ENCODE data around the gene KMT2C. TPM values are rescaled to one million over a fixed set of nuclear protein-coding genes. Genes with fewer than 3 reads are reported as not detected.
"Not testable (repeated sequence)": the region's sequence is repeated elsewhere in the genome, so short reads cannot be mapped to it uniquely, and the experiment has no call there.

Gene KMT2C
- total RNA-seq, 1 donor from 2014 or later: 139 TPM

DNA sequence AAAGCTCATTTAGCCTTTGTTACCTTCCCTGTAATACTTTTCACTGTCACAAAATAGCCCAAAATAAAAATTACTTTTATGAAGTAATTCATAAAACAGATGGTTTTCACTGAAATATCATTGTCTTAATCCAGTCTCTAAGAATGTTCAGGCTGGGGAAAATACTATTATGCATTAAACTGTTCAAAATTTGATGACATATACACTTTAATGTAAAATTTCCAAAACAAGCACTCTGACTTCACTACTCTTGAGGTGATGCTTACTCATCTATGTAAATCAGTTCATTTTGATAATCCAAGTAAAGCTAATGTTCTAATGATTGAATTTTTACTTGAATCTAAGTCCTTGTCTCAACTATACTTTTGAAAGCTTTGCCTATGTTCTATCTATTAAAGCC, 127.9 kb downstream of the KMT2C start:
- DNase-seq (ENCODE audit: low spot score): no peak

GRCh38 chr7:152299542-152300143, 136.2 kb downstream of the KMT2C start:
- DNase-seq (ENCODE audit: low spot score): not testable (repeated sequence)

DNA sequence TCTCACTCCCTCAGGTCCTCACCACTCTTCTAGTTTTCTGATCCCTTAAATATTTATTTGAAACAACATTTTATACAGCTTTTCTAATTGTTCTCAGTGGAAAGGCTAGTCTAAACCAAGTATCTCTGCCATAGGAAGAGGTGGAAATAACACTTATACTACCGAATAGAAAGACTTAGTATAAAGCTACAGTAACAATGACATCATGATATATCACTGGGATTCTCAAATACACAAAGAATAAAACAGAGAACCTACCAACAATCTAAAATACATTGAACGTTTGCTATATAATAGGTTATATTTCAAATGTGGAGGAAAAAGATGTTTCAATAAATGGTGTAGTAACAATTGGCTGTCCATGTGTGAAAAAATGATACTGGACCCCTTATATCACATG, 142.9 kb downstream of the KMT2C start:
- no peak for DNase-seq (ENCODE audit: low spot score)

GRCh38 chr7:152286972-152287371, 148.8 kb downstream of the KMT2C start:
- not testable (repeated sequence) for DNase-seq (ENCODE audit: low spot score)

GRCh38 chr7:152286219-152286618, 149.6 kb downstream of the KMT2C start:
- not testable (repeated sequence) for DNase-seq (ENCODE audit: low spot score)

DNA sequence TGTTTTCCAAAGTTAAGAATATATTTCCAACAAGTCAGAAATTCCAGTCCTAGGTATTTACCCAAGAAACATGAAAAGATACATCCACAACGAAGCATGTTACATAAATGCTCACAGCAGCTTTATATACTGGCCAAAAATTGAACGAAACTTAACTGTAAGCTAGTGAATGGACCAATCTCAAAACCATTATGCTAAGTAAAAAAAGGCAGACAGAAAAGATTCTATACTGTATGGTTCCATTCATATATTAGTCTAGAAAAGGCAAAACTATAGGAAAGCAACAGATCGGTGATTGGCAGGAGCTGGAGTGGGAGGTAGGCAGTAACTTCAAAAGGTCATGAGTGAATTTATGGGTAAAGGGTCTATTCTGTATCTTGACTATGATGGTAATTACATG, 150.8 kb downstream of the KMT2C start:
- DNase-seq (ENCODE audit: low spot score): not testable (repeated sequence)

- not testable (repeated sequence) for DNase-seq (ENCODE audit: low spot score)
Observed at GRCh38 chr7:152277687-152278086, 158.1 kb downstream of the KMT2C start.

DNA sequence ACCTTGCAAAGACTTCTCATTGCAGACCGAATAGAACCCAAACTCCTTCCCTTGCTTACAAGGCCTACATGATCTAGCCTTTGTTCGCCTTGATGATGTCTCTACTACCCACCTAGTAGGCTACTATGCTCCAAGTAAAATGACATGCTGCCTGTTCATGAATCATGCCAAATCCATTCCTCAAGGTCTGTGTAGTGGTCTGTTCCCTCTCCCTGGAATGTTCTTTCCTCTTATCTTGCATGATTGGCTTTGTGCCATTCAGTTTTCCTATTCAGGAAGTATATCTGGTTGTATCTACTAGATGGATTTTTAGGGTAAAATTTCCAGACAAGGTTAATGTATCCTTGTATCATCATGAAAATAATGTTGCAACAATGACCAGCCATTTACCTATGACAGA, 165.4 kb downstream of the KMT2C start:
- DNase-seq (ENCODE audit: low spot score): not testable (repeated sequence)

DNA sequence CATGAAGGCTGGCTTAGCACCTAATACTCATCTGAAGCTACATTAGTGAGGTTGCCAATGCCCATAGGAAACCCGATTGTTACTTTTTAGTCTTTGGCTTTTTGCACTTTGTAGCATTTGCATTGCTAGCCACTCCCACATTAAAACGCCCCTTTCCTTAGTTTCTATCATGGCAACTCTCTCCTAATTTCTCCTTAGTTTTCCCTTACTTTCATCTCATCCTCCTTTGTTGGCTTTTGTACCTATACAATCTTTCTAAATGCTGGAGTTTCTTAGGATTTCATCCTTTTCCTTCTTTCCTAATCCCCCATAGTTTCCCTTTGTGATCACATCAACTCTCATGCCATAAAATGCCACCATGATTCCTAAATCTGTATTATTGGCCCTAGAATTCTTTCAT, 168.9 kb downstream of the KMT2C start:
- DNase-seq (ENCODE audit: low spot score): not testable (repeated sequence)

DNA sequence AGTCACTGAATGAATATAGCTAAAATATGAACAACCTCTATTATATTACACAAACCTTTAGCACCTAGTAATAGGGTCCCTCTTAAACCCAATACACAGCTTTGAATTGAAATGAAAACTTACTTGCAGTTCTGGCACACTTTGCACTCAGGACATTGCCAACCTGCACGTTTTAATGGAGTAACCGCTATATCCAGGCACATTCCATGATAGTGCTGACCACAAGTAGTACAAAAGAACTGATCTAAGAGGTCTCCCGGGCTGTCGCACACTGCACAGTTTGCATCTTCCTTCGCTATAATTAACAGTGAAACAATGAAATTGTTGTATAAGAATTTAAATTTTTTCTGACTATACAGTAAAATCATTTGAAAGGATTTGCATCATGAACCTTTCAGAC, 170.9 kb downstream of the KMT2C start:
- DNase-seq (ENCODE audit: low spot score): not testable (repeated sequence)

- not testable (repeated sequence) for DNase-seq (ENCODE audit: low spot score)
Observed at GRCh38 chr7:152262146-152262545, 173.7 kb downstream of the KMT2C start.

DNA sequence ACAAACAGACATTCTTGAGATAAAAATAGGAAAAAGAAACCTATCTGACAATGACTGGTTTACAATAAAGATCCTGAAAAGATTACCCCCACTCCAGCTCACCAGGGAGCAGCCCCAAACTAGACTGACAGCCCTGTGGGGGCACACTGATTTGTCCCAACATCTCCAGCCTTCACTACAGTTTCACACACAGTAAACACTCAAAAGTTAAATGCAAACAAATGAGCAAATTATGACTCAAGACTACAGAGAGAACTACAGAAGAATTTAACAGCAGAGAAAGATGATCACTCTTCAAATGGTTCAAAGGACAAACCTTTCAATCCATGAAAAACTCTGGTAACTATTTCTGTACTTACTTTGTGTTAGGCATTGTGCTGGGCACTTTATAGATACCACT, 176.2 kb downstream of the KMT2C start:
- DNase-seq (ENCODE audit: low spot score): not testable (repeated sequence)

DNA sequence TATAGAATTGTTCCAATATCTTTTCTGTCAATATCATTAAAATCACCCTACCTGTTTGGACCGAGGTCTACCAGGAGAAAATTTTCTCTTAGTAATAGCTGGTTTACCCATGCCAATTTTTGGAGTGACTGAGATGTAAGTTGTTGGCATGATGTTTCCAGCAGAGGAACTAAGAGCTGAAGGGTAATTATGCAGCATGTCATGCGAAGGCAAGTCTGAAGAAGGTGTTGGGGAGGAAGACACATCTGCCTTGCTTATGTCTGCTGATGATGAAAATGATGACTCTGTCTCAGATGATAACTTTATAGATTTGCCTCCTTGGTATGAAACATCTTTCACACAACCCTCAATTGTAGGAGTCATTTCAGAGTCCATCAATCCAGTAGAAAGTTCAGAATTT, 188.0 kb downstream of the KMT2C start:
- not testable (repeated sequence) for DNase-seq (ENCODE audit: low spot score)

DNA sequence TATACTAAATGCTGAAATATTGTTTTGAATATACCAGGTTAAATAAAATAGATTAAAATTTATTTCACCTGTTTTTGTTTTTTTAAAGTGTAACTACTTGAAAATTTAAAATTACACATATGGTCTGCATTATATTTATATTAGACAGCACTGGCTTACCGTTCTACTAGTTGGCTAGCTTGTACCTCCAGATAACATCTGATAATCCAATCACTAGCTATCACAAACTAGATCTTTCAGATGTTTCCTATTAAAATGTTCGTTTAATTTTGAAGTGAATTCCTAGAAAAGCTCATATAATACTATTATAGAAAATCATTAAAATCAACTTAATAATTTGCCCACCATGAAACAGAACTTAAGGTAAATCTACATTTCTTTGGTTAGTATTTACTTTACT, 190.4 kb downstream of the KMT2C start:
- not testable (repeated sequence) for DNase-seq (ENCODE audit: low spot score)

DNA sequence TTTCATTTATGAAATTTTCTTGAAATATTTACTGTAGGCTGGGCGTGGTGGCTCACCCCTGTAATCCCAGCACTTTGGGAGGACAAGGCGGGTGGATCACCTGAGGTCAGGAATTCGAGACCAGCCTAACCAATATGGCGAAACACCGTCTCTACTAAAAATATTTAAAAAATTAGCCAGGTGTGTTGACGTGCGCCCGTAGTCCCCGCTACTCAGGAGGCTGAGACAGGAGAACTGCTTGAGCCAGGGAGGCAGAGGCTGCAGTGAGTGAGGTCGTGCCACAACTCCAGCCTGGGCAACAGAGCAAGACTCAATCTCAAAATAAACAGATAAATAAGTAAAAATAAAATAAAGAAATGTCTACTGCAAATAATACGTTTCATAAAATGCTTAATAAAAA, 192.3 kb downstream of the KMT2C start:
- DNase-seq (ENCODE audit: low spot score): not testable (repeated sequence)

DNA sequence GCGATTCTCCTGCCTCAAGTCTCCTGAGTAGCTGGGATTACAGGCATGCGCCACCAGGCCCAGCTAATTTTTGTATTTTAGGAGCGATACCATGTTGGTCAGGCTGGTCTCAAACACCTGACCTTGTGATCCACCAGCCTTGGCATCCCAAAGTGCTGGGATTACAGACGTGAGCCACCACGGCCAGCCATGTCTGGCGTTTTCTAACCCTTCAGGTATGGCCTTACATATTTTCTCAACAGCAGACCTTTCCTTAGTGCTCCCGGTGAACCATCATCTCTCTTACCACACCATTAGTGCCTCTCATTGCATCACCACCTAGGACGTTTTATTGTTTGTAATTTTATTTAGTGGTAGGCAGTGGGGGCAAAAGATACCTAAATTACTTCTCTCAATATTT, 194.5 kb downstream of the KMT2C start:
- not testable (repeated sequence) for DNase-seq (ENCODE audit: low spot score)

DNA sequence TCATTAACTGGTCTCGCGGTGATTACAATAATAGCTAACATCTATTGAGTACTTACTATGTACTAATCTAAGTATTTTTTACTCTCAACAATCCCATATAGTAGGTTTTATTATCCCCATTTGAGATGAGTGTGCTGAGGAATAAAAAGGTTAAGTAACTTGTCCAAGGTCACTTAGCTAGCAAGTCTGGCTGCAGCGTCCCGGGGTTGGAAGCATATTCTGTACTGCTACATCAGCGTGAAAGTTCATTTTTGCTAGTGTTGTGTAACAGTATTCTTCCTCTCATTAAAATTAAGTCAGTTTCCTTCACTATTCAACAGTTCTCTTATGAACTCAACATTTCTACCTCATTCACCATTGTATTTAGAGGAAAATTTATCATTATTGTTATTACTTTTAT, 199.5 kb downstream of the KMT2C start:
- not testable (repeated sequence) for DNase-seq (ENCODE audit: low spot score)

DNA sequence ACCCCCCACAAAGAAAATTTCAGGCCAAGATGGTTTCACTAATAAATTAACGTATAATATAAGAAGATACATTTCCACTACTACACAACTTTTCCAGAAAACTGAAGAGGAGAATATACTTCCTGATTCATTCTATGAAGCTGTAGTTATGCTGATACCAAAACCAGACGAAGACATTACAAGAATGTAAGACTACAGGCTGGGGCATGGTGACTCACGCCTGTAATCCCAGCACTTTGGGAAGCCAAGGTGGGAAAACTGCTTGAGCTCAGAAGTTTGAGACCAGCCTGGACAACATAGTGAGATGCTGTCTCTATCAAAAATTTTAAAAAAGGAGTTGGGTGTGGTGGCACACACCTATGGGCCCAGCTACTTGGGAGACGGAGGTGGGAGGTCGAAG, 201.4 kb downstream of the KMT2C start:
- DNase-seq (ENCODE audit: low spot score): not testable (repeated sequence)

DNA sequence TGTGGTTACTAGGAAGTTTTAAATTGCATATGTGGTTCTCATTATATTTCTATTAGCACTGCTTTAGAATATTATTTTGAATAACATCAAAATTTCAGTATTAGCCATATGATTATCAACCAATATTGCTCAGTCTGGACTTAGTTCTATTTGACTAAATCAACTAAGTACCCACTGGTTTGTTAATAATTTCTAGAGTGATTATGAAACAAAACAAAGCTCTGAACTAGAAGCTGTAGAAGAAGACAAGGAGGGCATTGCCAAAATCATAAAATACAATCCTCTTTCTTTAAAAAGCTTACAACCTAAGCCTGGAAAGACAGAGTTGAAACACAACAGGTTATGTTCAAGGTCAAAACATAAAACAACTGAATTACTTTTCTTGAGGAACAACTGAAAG, 204.7 kb downstream of the KMT2C start:
- no peak for DNase-seq (ENCODE audit: low spot score)

DNA sequence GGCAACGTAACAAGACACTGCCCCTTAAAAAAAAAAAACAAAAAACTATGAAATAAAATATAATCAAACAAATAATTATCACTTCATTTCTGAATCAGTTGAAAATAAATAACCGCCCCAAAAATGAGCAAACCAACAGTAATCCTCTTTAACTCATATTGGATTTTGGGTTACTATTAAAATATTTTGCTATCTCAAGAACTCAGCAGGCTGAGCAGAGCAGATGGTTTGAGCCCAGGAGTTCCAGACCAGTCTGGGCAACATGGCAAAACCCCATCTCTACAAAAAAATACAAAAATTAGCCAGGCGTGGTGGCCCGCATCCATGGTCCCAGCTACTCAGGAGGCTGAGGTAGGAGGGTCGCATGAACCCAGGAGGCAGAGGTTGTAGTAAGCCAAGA, 216.2 kb downstream of the KMT2C start:
- DNase-seq (ENCODE audit: low spot score): not testable (repeated sequence)

DNA sequence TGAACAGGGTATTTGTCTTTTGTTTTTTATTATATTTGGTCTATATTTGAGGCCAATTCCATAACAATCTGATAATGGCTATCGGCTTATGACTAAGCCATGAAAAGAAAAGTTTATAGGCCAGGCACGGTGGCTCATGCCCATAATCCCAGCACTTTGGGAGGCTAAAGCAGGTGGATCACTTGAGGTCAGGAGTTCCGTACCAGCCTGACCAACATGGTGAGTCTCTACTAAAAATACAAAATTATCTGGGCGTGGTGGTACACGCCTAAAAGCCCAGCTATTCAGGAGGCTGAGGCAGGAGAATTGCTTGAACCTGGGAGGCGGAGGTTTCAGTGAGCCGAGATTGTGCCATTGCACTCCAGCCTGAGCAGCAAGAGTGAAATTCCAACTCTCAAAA, 227.0 kb downstream of the KMT2C start:
- not testable (repeated sequence) for DNase-seq (ENCODE audit: low spot score)

DNA sequence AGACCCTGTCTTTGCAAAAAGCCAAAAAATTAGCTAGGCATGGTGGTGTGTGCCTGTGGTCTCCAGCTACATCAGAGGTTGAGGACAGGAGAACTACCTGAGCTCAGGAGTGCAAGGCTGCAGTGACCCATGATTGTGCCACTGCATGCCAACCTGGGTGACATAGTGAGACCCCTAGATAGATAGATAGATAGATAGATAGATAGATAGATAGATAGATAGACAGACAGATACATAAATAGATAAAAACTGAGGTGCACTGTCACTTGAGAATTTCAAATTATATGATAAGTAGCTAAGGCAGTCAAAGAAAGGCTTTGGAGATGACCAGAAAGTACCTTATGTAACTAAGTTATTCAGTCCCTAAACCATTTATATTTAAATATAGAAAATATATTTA, 231.4 kb downstream of the KMT2C start:
- DNase-seq (ENCODE audit: low spot score): not testable (repeated sequence)

GRCh38 chr7:152203095-152203494, 232.7 kb downstream of the KMT2C start:
- DNase-seq (ENCODE audit: low spot score): no peak

DNA sequence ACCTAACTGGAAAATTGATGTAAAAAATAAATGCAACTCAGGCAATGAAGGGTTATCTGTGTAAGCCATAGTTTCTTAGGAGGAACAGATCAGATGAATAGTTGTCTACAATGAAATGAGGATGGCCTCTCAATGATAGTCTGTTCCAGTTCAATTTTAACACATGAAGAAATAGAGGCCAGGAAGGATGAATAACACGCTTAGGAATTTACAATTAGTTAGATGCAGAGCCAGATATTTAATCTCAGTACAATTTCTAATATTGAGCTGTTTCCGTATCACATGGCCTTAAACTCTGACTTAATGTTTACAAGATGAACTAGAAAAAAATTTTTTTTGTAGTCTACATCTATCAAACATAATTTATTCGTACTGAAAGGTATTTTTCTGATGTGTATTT, 233.7 kb downstream of the KMT2C start:
- DNase-seq (ENCODE audit: low spot score): no peak

All from ureter (tissue), 1 donor.